ENCODE data around the gene TMEM63A.

Gene TMEM63A

DNA sequence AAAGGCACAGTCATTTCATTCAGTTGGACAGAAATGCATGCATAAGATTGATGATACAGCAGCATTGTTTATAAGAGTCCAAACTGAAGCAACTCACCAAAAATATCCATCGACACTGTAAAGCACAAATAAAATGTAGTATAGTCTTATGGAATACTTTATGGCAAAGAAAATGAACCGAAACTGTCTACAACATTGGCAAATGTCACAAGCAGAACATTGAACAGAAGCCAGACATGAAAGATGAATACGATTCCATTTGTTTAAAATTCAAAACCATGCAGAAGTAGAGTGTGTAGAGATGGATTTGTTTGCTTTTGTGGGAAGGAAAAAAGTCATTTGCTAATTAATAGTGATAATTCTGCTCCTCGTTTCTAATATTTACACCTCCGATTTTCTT, 14.3 kb upstream of the TMEM63A start:
- Histone ChIP-seq H3K4me2 (ENCODE audit: insufficient read depth, low read length) (no peak overlapping the region), H4K20me1 (ENCODE audit: insufficient read depth, low read length) (no peaks in the 10 kb centered on the region), H3K36me3 (ENCODE audit: insufficient read depth, low read length) (no peaks in the 10 kb centered on the region), H3K4me3 (ENCODE audit: low read depth in 1 of 2, low read length in 2 of 2) (no peak overlapping the region), H3K79me2 (ENCODE audit: insufficient read depth, low read length) (no peaks in the 10 kb centered on the region), H3K4me1 (ENCODE audit: insufficient read depth, low read length) (peaks cover 18% of the 10 kb centered on the region), H3K9me3 (ENCODE audit: insufficient read depth, low read length, severe bottlenecking) (no peaks in the 10 kb centered on the region), H3K27me3 (ENCODE audit: insufficient read depth, low read length, poor library complexity) (no peaks in the 10 kb centered on the region), H3K27ac (ENCODE audit: low read length) (no peak overlapping the region), H2AFZ (ENCODE audit: low read depth, low read length) (no peak overlapping the region), H3K9ac (ENCODE audit: low read depth, low read length) (no peak overlapping the region)
- DNase-seq (no peak), ATAC-seq (ENCODE audit: insufficient read depth, low read depth) (no peak)
- no peak for TF ChIP-seq EZH2 (IDR thresholded peaks at IDR 0.05; ENCODE audit: borderline replicate concordance, low read depth, low read length, severe bottlenecking)
- TF ChIP-seq, protein P1, sequence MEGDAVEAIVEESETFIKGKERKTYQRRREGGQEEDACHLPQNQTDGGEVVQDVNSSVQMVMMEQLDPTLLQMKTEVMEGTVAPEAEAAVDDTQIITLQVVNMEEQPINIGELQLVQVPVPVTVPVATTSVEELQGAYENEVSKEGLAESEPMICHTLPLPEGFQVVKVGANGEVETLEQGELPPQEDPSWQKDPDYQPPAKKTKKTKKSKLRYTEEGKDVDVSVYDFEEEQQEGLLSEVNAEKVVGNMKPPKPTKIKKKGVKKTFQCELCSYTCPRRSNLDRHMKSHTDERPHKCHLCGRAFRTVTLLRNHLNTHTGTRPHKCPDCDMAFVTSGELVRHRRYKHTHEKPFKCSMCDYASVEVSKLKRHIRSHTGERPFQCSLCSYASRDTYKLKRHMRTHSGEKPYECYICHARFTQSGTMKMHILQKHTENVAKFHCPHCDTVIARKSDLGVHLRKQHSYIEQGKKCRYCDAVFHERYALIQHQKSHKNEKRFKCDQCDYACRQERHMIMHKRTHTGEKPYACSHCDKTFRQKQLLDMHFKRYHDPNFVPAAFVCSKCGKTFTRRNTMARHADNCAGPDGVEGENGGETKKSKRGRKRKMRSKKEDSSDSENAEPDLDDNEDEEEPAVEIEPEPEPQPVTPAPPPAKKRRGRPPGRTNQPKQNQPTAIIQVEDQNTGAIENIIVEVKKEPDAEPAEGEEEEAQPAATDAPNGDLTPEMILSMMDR (IDR thresholded peaks at IDR 0.05; ENCODE audit: borderline replicate concordance, extremely low read depth, low read length, poor library complexity, severe bottlenecking) = no peak

DNA sequence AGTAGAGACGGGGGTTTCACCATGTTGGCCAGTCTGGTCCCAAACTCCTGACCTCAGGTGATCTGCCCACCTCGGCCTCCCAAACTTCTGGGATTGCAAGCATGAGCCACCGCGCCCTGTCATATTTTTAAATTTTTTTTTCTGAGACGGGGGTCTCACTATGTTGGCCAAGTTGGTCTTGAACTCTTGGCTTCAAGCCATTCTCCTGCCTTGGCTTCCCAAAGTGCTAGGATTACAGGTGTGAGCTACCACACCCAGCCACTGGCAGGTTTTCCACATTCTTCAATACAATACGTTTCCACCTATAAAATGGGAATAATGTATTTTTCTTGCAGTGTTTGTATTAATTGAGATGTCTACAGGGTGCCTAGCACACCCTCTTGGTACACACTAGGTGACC, 10.1 kb upstream of the TMEM63A start:
- Histone ChIP-seq H3K4me3 (ENCODE audit: low read depth in 1 of 2, low read length in 2 of 2) (no peak overlapping the region), H3K4me1 (ENCODE audit: insufficient read depth, low read length) (peaks cover 6% of the 10 kb centered on the region), H3K27me3 (ENCODE audit: insufficient read depth, low read length, poor library complexity) (no peaks in the 10 kb centered on the region), H4K20me1 (ENCODE audit: insufficient read depth, low read length) (no peaks in the 10 kb centered on the region), H3K9me3 (ENCODE audit: insufficient read depth, low read length, severe bottlenecking) (no peaks in the 10 kb centered on the region), H3K9ac (ENCODE audit: low read depth, low read length) (no peak overlapping the region), H2AFZ (ENCODE audit: low read depth, low read length) (no peak overlapping the region), H3K79me2 (ENCODE audit: insufficient read depth, low read length) (no peaks in the 10 kb centered on the region), H3K36me3 (ENCODE audit: insufficient read depth, low read length) (no peaks in the 10 kb centered on the region), H3K4me2 (ENCODE audit: insufficient read depth, low read length) (no peak overlapping the region), H3K27ac (ENCODE audit: low read length) (no peak overlapping the region)
- DNase-seq = no peak
- TF ChIP-seq, protein P1 (IDR thresholded peaks at IDR 0.05; ENCODE audit: borderline replicate concordance, extremely low read depth, low read length, poor library complexity, severe bottlenecking) = no peak
- TF ChIP-seq EZH2 (IDR thresholded peaks at IDR 0.05; ENCODE audit: borderline replicate concordance, low read depth, low read length, severe bottlenecking) = no peak
- ATAC-seq (ENCODE audit: insufficient read depth, low read depth) = no peak

DNA sequence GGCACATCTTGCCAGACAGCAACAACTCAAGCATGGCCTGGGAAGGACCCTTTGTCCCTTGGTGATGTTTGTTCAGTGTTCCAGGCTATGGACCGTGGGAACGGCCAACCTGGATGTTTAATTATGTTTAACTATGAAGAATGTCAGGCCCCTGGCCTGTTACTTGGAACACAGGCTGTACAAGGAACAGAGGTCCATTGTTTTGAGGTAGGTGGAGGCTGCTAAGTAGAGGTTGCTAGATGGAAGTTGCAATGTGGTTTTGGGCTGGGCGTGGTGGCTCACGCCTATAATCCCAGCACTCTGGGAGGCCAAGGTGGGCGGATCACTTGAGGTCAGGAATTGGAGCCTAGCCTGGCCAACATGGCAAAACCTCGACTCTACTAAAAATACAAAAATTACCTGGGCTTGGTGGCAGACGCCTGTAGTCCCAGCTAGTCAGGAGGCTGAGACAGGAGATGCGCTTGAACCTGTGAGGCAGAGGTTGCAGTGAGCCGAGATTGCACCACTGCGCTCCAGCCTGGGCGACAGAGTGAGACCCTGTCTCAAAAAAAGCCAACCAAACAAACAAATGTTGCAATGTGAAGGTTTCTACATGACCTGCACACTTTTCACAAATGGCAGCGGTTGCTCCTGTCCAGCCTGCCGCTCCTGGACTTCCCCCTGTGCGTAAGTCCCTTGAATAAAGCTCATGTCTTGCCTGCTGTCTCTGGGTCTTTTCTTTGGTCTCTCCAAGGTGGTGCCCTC, 9.2 kb upstream of the TMEM63A start:
- Histone ChIP-seq H4K20me1 (ENCODE audit: insufficient read depth, low read length) (no peaks in the 10 kb centered on the region), H3K79me2 (ENCODE audit: insufficient read depth, low read length) (no peaks in the 10 kb centered on the region), H3K27me3 (ENCODE audit: insufficient read depth, low read length, poor library complexity) (no peaks in the 10 kb centered on the region), H3K4me2 (ENCODE audit: insufficient read depth, low read length) (no peak overlapping the region), H3K9me3 (ENCODE audit: insufficient read depth, low read length, severe bottlenecking) (no peaks in the 10 kb centered on the region), H3K4me3 (ENCODE audit: low read depth in 1 of 2, low read length in 2 of 2) (no peak overlapping the region), H3K9ac (ENCODE audit: low read depth, low read length) (no peak overlapping the region), H3K4me1 (ENCODE audit: insufficient read depth, low read length) (no peaks in the 10 kb centered on the region), H3K36me3 (ENCODE audit: insufficient read depth, low read length) (no peaks in the 10 kb centered on the region), H2AFZ (ENCODE audit: low read depth, low read length) (no peak overlapping the region), H3K27ac (ENCODE audit: low read length) (no peak overlapping the region)
- ATAC-seq (ENCODE audit: insufficient read depth, low read depth) = no peak
- TF ChIP-seq EZH2 (IDR thresholded peaks at IDR 0.05; ENCODE audit: borderline replicate concordance, low read depth, low read length, severe bottlenecking) = no peak
- TF ChIP-seq, protein P1 (IDR thresholded peaks at IDR 0.05; ENCODE audit: borderline replicate concordance, extremely low read depth, low read length, poor library complexity, severe bottlenecking) = no peak
- DNase-seq = no peak

All from DND-41 (cell line).